GM06990 (cell line): ENCODE measurements around the gene KIF1B.
A peak's percentile ranks its signal among the peaks of the same experiment; 100 is the strongest.

Experiments
- DNase-seq: peaks from one replicate; pipeline ENCODE4 v3.0.0-alpha.2; 2011; ENCODE audit not compliant: insufficient read length; ENCODE audit errors: extremely low read depth
- H3K27me3 ChIP-seq: replicated peaks from 2 replicates; pipeline ENCODE4 v1.6.0; 2011; ENCODE audit warnings: low read length; ENCODE audit not compliant: control insufficient read depth, insufficient read depth
- H3K36me3 ChIP-seq: 2 replicates; pipeline ENCODE4 v1.5.1; 2011; ENCODE audit warnings: low read length; ENCODE audit not compliant: control insufficient read depth, insufficient read depth
- H3K4me3 ChIP-seq: replicated peaks from 2 replicates; pipeline ENCODE4 v1.5.1; 2011; ENCODE audit warnings: low read depth, mild to moderate bottlenecking, control low read depth, low read length
- TF ChIP-seq, protein P1 (sequence below): IDR thresholded peaks from 2 replicates; pipeline ENCODE4 v1.5.1; 2011; ENCODE audit warnings: low read length, control low read depth, mild to moderate bottlenecking, inconsistent platforms; ENCODE audit not compliant: insufficient read depth, poor library complexity, severe bottlenecking

KIF1B gene

GRCh38 chr1:10280439-10281350 lies 70.3 kb downstream of the KIF1B start:
- H3K36me3 ChIP-seq: no peaks in the 10 kb centered on the region; the same call in 1 of the 2 replicates

GRCh38 chr1:10283318-10283984 lies 73.1 kb downstream of the KIF1B start:
- peak; percentile 39 for DNase-seq
- Histone ChIP-seq H3K4me3 (no peak overlapping the region), H3K36me3 (no peaks in the 10 kb centered on the region; the same call in 1 of the 2 replicates), H3K27me3 (no peaks in the 10 kb centered on the region)
- TF ChIP-seq, protein P1, sequence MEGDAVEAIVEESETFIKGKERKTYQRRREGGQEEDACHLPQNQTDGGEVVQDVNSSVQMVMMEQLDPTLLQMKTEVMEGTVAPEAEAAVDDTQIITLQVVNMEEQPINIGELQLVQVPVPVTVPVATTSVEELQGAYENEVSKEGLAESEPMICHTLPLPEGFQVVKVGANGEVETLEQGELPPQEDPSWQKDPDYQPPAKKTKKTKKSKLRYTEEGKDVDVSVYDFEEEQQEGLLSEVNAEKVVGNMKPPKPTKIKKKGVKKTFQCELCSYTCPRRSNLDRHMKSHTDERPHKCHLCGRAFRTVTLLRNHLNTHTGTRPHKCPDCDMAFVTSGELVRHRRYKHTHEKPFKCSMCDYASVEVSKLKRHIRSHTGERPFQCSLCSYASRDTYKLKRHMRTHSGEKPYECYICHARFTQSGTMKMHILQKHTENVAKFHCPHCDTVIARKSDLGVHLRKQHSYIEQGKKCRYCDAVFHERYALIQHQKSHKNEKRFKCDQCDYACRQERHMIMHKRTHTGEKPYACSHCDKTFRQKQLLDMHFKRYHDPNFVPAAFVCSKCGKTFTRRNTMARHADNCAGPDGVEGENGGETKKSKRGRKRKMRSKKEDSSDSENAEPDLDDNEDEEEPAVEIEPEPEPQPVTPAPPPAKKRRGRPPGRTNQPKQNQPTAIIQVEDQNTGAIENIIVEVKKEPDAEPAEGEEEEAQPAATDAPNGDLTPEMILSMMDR: no peak

More at GRCh38 chr1:10280439-10281350, 70.3 kb downstream of the KIF1B start:
- TF ChIP-seq, protein P1: no peak
- Histone ChIP-seq H3K27me3 (no peaks in the 10 kb centered on the region), H3K4me3 (no peak overlapping the region)
- DNase-seq: peak; percentile 10

DNA sequence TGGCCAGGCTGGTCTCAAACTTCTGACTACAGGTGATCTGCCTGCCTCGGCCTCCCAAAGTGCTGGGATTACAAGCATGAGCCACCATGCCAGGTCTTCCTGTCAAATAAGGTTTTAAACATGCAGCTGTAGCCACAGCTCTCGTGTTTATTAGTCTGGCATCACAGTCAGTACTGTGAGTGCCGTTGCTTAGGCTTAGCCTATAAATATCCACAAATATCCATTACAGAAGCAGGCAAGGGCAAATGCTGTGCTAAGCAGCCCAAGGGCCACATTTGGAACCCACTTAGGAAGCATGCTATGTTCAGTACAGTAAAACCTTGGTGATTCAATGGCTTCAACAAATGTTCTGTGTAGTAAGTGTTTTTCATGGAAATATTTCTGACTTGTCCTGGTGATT lies 75.9 kb downstream of the KIF1B start:
- H3K27me3 ChIP-seq: no peaks in the 10 kb centered on the region
- H3K4me3 ChIP-seq: no peak overlapping the region
- no peak for DNase-seq
- H3K36me3 ChIP-seq: no peaks in the 10 kb centered on the region
- TF ChIP-seq, protein P1: no peak

DNA sequence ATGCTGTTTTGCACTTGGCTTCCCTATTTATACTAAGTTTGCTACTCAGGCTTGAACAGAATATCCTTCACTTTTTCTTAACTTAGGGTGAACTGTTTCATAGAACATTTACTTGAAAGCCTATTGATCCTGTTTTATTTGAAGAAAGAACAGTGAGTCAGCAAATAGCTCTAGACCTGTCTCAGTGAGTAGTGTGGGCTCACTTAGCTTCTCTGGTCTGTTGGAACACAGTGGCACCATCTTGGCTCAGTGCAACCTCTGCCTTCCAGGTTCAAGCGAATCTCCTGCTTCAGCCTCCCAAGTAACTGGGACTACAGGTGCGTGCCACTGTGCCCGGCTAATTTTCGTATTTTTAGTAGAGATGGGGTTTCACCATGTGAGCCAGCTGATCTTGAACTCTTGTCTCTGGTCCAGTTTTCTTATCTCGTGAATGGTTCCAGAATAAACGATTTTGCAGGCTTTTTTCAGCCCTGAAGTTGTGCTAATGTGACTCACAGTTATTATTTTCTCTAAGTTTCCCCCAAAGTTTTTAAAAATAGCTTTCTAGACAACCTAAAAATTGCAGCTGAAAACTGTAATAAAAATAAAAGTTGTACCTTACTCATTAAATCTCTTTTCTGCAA lies 76.8 kb downstream of the KIF1B start:
- no peaks in the 10 kb centered on the region for H3K27me3 ChIP-seq

GRCh38 chr1:10288029-10288615 lies 77.8 kb downstream of the KIF1B start:
- Histone ChIP-seq H3K27me3 (no peaks in the 10 kb centered on the region), H3K36me3 (no peaks in the 10 kb centered on the region), H3K4me3 (no peak overlapping the region)
- TF ChIP-seq, protein P1: no peak
- DNase-seq: no peak

More for the DNA sequence above, 76.8 kb downstream of the KIF1B start:
- Histone ChIP-seq H3K4me3 (no peak overlapping the region), H3K36me3 (no peaks in the 10 kb centered on the region)
- no peak for DNase-seq
- TF ChIP-seq, protein P1: no peak
